NCI-H1105 (cell line): ENCODE measurements around the gene ZC3H11A.

Experiments
- DNase-seq: peaks from one replicate; lab custom pipeline; 2025; lab: John Stamatoyannopoulos, UW

ZC3H11A gene

GRCh38 chr1:203842559-203842876 is 47.1 kb downstream of the ZC3H11A start:
- no peak for DNase-seq

- no peak for DNase-seq
Measured at GRCh38 chr1:203843435-203843834, 48.0 kb downstream of the ZC3H11A start.
